Mucosa of descending colon (tissue), 3 donors: Measurements from ENCODE around the gene TGM1. TPM values are rescaled to one million over a fixed set of nuclear protein-coding genes. Genes with fewer than 3 reads are reported as not detected.

Experiments
- ATAC-seq: fragments of 200-7000 bp; cut with Tn5 transposase; one replicate; pipeline ENCODE4 v1.9.1; 2020; ENCODE audit warnings: mild to moderate bottlenecking, moderate library complexity
- DNase-seq, 3 donors: peaks; one replicate each; pipeline ENCODE4 v3.0.0-alpha.2; 2020
- H3K36me3 ChIP-seq: fragments of 200-600 bp; one replicate; pipeline ENCODE4 v1.8.0; 2021; ENCODE audit warnings: low read depth, mild to moderate bottlenecking
- H3K4me1 ChIP-seq: fragments of 200-600 bp; one replicate; pipeline ENCODE4 v1.8.0; 2021; ENCODE audit warnings: low read depth, mild to moderate bottlenecking
- H3K4me3 ChIP-seq: fragments of 200-600 bp; one replicate; pipeline ENCODE4 v1.8.0; 2021; ENCODE audit warnings: mild to moderate bottlenecking
- H3K9me3 ChIP-seq: fragments of 200-600 bp; one replicate; pipeline ENCODE4 v1.8.0; 2021; ENCODE audit warnings: mild to moderate bottlenecking
- intact Hi-C, 2 donors: fragments of 100-400 bp; cut with DNase I in 1 of 2; cut with micrococcal nuclease in 1 of 2; formaldehyde crosslinking; loops; one replicate each; pipeline versions ENCODE4 v1.11.0 to v1.11.1; 2022; cut with DNase I, micrococcal nuclease
- total RNA-seq, 3 donors: library from RNA; stranded (reverse); fragmentation: NEBNext Ultra II Directional in 2 of 3; extraction: Animal tissue kit (Norgen Biotek cat#: 25700) in 2 of 3; gene quantifications; one replicate each; pipeline versions ENCODE4 v1.2.1 to v1.2.4, GENCODE V29; 2021 to 2023
- TF ChIP-seq, protein P1 (sequence below): fragments of 200-600 bp; IDR thresholded peaks from one replicate; pipeline ENCODE4 v1.8.0; 2022; ENCODE audit warnings: antibody characterized with exemption, mild to moderate bottlenecking
- donor health status: DM: no; HTN: no; CAD: no; lungs with moderate emphysema.
- donor health status: DM: no; HTN: no; CAD: no.
- donor health status: DM: no; HTN: yes; CAD: no.

The TGM1 gene
- total RNA-seq, 3 donors from 2014 or later, result 2.2 to 3.3 (median 2.4) TPM

DNA sequence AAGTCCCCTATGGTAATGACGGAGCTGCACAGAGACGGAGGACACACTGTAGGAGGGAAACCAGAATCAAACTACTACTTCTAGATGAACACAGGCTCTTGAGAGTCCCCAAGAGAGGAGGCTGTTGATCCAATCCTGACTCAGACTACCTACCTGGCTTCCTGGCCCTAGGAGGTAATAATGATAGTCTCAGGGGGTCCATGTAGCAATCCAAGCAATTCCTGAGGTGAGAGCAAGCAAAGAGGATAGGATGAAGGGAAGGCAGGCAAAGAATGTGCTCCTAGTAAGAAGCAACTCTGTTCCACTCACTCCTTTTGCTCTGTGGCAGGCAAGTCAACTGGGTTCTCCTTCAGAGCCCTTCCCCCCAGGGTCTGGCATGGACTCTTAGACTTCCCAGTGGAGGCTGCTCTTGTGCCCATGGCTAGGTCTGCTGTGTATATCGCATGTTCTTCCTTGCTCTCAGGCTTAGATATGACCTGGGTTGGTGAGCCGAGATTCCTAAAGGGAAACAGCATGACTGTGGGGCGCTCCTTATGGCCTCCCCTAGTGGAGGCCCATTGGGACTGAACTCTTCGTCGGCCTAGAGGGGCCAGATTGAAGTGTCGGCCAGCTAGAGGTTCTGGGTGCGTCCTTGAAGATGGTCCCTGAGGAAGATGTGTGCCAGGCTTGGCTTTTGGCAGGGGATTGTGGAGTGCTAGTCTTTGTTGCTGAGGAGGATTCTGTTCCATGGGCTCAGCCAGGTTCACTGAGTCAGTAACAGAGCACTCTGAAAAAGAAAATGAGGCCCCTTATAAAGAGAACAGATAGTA, 22.7 kb downstream of the TGM1 start:
- DNase-seq (peak in 1 of 3 donors; percentile 20), ATAC-seq (no peak)
- H3K9me3 ChIP-seq, result no peaks in the 10 kb centered on the region
- H3K4me3 ChIP-seq, result no peak overlapping the region
- TF ChIP-seq, protein P1, sequence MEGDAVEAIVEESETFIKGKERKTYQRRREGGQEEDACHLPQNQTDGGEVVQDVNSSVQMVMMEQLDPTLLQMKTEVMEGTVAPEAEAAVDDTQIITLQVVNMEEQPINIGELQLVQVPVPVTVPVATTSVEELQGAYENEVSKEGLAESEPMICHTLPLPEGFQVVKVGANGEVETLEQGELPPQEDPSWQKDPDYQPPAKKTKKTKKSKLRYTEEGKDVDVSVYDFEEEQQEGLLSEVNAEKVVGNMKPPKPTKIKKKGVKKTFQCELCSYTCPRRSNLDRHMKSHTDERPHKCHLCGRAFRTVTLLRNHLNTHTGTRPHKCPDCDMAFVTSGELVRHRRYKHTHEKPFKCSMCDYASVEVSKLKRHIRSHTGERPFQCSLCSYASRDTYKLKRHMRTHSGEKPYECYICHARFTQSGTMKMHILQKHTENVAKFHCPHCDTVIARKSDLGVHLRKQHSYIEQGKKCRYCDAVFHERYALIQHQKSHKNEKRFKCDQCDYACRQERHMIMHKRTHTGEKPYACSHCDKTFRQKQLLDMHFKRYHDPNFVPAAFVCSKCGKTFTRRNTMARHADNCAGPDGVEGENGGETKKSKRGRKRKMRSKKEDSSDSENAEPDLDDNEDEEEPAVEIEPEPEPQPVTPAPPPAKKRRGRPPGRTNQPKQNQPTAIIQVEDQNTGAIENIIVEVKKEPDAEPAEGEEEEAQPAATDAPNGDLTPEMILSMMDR, result no peak
- peaks cover 26% of the 10 kb centered on the region for H3K4me1 ChIP-seq
- H3K36me3 ChIP-seq, result peaks cover 5% of the 10 kb centered on the region
- intact Hi-C loops, result loop anchor here in 1 of 2 donors (5.0 kb wide), 1 partner anchor 57 kb away; the partner anchor contains the start of genes DHRS1 and NOP9

DNA sequence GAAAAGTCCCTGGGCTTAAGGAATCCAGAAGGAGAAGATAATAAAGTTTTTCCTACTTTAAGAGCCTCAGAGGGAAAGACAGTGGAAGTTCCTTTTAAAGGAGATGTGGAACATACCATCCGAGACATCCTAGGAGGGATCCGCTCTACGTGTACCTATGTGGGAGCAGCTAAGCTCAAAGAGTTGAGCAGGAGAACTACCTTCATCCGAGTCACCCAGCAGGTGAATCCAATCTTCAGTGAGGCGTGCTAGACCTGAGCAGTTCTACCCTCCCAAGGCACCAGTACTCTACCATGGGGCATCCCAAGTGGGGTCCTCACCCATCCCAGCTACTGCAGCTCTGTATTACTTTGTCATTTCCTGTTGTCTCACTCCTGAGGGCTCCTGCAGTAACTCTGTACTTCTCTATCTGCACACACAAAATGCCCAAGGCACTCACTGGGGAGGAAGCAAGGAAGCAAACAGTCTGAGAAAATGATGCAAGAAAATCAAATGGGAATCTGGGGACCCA, 24.4 kb downstream of the TGM1 start:
- intact Hi-C loops, result no loop called here
- H3K36me3 ChIP-seq, result peaks cover 5% of the 10 kb centered on the region
- TF ChIP-seq, protein P1, result no peak
- no peaks in the 10 kb centered on the region for H3K9me3 ChIP-seq
- peaks cover 24% of the 10 kb centered on the region for H3K4me1 ChIP-seq
- H3K4me3 ChIP-seq, result no peak overlapping the region
- no peak for ATAC-seq
- DNase-seq, result peak in 1 of 3 donors; percentile 4

DNA sequence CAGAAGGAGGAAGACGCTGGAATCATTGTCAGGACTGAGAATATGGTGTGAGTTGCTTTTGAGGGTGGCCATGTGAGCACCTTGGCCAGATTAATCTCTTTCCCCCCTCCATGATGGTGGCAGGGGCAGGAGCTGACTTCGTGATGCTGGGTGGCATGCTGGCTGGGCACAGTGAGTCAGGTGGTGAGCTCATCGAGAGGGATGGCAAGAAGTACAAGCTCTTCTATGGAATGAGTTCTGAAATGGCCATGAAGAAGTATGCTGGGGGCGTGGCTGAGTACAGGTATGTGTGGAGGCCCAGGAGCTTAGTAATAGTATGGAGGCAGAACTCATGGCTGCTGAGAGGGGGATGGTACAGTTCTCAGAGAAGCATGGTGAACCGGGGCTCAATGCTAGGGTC, 24.9 kb downstream of the TGM1 start:
- intact Hi-C loops, result no loop called here
- Histone ChIP-seq H3K9me3 (no peaks in the 10 kb centered on the region), H3K36me3 (peaks cover 5% of the 10 kb centered on the region), H3K4me1 (peaks cover 26% of the 10 kb centered on the region), H3K4me3 (no peak overlapping the region)
- TF ChIP-seq, protein P1, result no peak
- DNase-seq, result peak in 1 of 3 donors; percentile 3
- ATAC-seq, result no peak

DNA sequence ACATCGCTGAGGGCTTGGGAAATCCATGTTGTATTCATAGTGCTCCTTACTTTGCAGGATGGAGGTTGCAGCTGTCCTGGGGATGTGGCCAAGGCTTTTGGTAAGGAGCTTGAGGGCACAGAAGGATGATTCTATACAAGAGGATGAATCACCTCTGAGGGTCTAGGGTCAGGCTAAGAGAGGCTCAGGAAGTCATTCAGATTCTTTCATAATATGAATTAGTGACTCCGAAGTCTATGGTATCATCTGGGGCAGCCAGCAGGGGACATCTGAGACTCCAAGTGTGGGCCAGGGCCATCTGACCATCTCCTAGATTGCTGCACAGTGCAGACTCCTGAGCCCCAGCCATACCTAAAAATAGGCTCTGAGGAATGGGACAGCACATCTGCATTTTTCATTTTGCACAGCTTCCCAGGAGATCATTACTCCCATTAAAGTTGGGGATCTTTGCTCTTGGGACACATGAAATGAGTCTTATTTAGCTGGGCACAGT, 25.5 kb downstream of the TGM1 start:
- Histone ChIP-seq H3K4me1 (peaks cover 26% of the 10 kb centered on the region), H3K4me3 (no peak overlapping the region), H3K36me3 (peaks cover 5% of the 10 kb centered on the region), H3K9me3 (no peaks in the 10 kb centered on the region)
- TF ChIP-seq, protein P1, result no peak
- intact Hi-C loops, result no loop called here
- ATAC-seq, result no peak
- peak in 1 of 3 donors; percentile 3 for DNase-seq

DNA sequence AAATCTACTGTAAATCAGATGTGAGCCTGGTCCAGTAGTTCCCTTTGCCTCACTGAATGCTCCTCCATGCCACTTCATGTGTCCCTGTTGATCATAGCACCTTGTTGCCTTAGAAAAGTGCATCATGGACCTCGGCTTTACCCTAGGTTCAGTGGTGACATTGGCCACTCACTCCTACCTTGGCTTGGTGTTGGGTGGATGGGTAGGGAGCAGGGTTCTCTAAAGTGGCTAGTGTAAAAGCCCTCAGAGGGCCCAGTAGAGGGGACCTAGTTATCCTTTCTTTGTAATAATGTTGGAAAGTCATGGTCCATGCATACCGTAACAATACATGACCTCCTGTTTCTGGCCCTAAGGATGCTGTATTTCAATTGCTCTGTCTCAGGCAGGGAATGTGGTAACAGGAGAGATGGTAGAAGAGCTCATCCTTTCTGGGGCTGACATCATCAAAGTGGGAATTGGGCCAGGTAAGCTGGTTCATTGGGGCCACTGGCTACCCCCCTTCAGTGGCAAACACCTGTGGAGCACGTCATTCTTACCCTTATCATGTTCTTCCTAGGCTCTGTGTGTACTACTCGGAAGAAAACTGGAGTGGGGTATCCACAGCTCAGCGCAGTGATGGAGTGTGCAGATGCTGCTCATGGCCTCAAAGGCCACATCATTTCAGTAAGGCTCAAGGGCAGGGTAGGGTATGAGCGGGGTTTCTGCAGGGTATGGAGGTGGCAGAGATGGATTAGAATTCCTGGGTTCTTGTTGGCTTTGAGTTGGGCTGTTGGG, 26.1 kb downstream of the TGM1 start:
- Histone ChIP-seq H3K36me3 (peaks cover 5% of the 10 kb centered on the region), H3K4me3 (no peak overlapping the region), H3K9me3 (no peaks in the 10 kb centered on the region), H3K4me1 (peaks cover 26% of the 10 kb centered on the region)
- TF ChIP-seq, protein P1, result no peak
- ATAC-seq, result no peak
- DNase-seq, result no peak
- intact Hi-C loops, result no loop called here
